RWPE1 (cell line): ENCODE results near the gene GCLC.

Experiments
- CTCF ChIA-PET: fragments of 350-600 bp; sonication (Branson Sonifier 250); formaldehyde crosslinking; extraction: SDS; loops from one replicate; lab custom pipeline; 2021; lab: Yijun Ruan, JAX
- POLR2A ChIA-PET: fragments of 400-600 bp; formaldehyde crosslinking; extraction: SDS; loops from one replicate; lab custom pipeline; 2020; ENCODE audit warnings: antibody characterized with exemption; ENCODE audit not compliant: low non-redundant PET; lab: Yijun Ruan, JAX
- DNase-seq: peaks from one replicate; pipeline ENCODE4 v3.0.0; 2012; ENCODE audit warnings: low spot score
- H3K27ac ChIP-seq: fragments of 450-650 bp; 2 replicates; pipeline ENCODE4 v1.5.1; 2017
- TF ChIP-seq, protein P1 (sequence below): fragments of 450-650 bp; conservative IDR thresholded peaks from 2 replicates; pipeline ENCODE4 v1.5.1; 2017; ENCODE audit warnings: low read depth, mild to moderate bottlenecking

GCLC gene

DNA sequence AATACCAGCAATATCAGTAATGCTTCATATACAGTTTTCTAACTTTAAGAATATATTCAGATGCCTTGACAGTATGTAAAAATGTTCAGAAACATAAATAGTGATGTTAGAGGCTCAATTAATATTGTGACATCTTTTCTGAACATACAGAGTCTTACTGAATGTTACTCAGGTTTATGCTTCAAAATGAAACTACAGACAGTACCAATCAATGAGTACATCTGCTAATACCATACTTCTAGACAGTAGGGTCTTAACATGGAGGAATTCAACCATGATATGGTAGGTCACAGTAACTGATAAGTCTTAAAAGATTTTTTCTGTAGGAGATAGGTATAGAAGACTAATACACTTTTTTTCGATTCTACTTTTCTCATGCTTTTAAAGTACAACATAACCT is 8.3 kb downstream of the GCLC start:
- no peak for DNase-seq
- ChIA-PET CTCF (no interaction called here), POLR2A (no interaction called here)
- TF ChIP-seq, protein P1, sequence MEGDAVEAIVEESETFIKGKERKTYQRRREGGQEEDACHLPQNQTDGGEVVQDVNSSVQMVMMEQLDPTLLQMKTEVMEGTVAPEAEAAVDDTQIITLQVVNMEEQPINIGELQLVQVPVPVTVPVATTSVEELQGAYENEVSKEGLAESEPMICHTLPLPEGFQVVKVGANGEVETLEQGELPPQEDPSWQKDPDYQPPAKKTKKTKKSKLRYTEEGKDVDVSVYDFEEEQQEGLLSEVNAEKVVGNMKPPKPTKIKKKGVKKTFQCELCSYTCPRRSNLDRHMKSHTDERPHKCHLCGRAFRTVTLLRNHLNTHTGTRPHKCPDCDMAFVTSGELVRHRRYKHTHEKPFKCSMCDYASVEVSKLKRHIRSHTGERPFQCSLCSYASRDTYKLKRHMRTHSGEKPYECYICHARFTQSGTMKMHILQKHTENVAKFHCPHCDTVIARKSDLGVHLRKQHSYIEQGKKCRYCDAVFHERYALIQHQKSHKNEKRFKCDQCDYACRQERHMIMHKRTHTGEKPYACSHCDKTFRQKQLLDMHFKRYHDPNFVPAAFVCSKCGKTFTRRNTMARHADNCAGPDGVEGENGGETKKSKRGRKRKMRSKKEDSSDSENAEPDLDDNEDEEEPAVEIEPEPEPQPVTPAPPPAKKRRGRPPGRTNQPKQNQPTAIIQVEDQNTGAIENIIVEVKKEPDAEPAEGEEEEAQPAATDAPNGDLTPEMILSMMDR, result no peak
- no peak overlapping the region for H3K27ac ChIP-seq

DNA sequence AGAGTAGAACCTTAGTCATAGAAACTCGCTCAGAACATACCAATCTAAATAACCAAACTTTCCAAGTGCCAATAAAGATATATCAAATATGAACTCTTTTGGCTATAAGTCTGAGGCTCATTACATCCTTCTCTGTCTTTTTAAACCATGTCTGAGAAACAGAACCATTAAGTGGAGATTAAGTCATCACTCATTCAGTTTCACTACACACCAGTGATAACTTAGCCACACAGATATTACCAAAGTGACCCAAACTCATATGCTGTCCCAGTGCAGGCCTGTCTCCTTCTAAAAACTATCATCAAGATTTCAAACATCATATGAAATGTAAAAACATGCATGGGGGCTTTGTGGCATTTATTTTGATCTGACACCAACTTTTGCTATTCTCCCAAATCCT is 12.0 kb downstream of the GCLC start:
- TF ChIP-seq, protein P1, result no peak
- CTCF ChIA-PET, result no interaction called here
- no peak for DNase-seq
- POLR2A ChIA-PET, result no interaction called here
- H3K27ac ChIP-seq, result no peak overlapping the region

DNA sequence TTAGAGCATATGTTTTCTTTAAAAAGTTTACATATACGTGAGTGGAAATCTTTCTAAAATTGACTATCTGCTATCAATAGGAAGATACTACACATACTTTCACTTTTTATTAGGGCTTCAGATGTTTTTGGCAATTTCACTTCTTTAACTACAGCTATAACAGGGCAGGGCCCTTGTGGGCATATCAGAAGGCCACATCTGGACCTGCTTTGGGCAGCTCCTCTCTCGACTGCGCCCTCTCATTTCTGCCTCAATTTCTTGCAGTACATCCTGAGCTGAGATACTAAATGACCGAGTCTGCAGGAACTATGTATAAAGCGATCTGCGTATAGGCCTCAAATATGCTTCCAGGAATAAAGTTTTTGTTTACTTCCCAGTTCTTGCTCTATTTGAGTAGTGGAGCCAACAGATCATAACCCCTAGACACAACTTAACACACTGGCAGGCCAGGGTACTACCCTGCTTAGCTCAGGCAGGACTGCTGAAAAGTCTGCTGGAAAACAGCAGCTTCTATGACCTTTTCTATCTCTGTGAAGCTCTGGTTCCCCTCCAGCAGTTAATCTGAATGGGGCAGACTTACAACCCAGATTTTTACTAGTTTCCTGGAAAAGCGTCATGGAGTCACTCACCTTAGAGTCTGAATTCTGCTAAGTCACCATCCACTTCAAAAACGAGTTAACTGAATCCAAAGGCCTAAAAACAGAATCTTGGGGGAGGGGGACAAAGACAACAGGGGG is 12.7 kb downstream of the GCLC start:
- DNase-seq, result no peak
- H3K27ac ChIP-seq, result no peak overlapping the region
- ChIA-PET CTCF (interaction anchor here (0.6 kb wide), 1 partner anchor 618 kb away, joined by 4 read pairs; no protein-coding TSS in a partner anchor), POLR2A (no interaction called here)
- TF ChIP-seq, protein P1, result no peak

DNA sequence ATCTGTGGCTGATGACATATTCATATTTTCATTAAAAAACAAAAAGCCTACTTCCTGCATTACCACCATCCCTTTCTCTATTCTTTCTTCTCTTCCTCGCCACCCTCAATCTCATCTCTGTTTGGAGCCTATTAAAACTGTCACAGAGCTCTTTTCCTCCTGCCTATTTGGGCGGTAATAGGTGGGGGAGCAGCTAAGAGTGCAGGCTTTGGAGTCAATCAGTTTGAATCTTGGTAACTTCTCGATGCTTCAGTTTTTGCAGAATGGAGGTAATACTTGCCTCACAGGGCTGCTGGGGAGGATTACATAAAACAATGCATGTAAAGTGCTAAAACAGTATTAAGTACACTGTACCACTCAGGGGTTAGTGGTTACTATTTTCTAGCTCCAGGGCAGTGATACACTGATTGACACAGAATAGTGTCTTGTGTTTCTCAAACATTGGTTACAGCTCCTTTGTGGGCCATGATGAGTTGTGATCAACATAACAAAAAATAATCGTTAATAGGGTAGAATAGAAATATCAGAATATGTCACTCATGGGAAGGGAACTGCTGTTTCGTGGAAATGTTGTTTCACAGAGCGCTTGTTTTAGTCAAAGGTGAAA is 14.0 kb downstream of the GCLC start:
- ChIA-PET CTCF (interaction anchor here (0.7 kb wide), 1 partner anchor 201 kb away, joined by 3 read pairs; no protein-coding TSS in a partner anchor), POLR2A (no interaction called here)
- DNase-seq, result no peak
- TF ChIP-seq, protein P1, result no peak
- H3K27ac ChIP-seq, result no peak overlapping the region

DNA sequence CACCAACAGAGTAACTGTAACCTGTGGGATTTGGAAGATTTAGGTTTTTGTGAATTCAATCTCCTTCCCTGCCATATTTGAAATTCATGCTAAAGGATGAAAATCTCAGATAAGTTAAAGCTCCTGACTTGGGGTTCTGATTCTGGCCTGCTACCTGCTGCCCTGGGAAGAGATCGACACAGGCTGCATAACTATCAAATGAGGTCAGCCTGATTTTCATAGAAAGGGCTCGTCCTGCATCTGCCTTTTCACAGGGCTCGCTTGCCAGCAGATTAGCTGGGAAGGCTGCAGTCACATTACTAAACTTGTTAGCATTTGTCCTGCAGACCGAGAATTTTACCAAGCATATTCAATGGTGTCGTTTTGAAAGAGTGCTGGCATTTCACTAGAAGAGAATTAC is 14.6 kb downstream of the GCLC start:
- ChIA-PET POLR2A (no interaction called here), CTCF (interaction anchor here (0.7 kb wide), 1 partner anchor 202 kb away, joined by 3 read pairs; no protein-coding TSS in a partner anchor)
- DNase-seq, result peak; percentile 31
- peak overlapping the region; percentile 39; the same call in 1 of the 2 replicates for H3K27ac ChIP-seq
- TF ChIP-seq, protein P1, result no peak

DNA sequence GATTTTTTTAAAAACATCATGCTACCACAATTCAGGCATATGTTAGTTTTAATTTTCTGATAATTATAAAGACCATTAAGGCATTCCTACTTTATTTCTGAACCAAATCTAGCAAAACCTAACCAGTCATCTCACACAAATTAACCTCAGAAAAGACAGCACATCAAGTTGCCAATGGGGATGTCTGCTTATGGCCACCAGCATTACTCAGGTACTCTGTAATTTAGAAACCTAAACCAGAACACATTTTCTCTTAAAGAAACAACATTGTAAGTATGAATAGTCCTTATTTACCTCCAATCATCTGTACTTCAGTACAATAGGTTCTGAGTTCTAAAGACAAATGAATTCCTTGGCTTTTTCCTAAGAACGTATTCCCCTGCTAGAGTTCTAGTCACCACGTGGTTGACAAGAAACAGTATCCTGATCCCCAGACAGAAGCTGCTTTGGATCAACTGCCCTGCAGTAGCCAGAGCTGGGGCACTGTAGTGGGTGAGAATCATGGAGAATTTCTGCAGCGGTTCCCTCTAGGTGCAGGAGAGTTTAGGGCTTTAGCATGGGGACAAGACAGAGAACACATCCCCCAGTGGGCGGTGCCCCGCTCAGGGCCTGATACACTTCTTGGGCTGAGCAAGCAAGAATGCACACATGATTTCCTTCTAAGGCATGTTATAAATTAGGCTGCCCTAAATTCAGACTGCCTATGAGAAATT is 15.4 kb downstream of the GCLC start:
- no peak for DNase-seq
- ChIA-PET POLR2A (no interaction called here), CTCF (no interaction called here)
- H3K27ac ChIP-seq, result peak overlapping the region; percentile 39; the same call in 1 of the 2 replicates
- TF ChIP-seq, protein P1, result no peak
